Vagina (tissue), 2 donors: ENCODE results near the gene SMARCAD1. TPM values are rescaled to one million over a fixed set of nuclear protein-coding genes. Genes with fewer than 3 reads are reported as not detected.
"Not testable (repeated sequence)": the region's sequence is repeated elsewhere in the genome, so short reads cannot be mapped to it uniquely, and the experiment has no call there.

Source experiments
- DNase-seq, 2 donors: peaks; one replicate each; pipeline ENCODE4 v3.0.0-alpha.2; 2017; ENCODE audit errors: extremely low spot score in 2 of 2
- H3K27ac ChIP-seq: fragments of 200-600 bp; sonication (generic); one replicate; pipeline ENCODE4 v1.5.1; 2019
- H3K27me3 ChIP-seq: fragments of 200-600 bp; sonication (generic); one replicate; pipeline ENCODE4 v1.5.1; 2019
- H3K36me3 ChIP-seq, 2 donors: fragments of 200-600 bp; sonication (generic); one replicate each; pipeline ENCODE4 v1.5.1; 2017 to 2019
- H3K4me1 ChIP-seq: fragments of 200-600 bp; sonication (generic); one replicate; pipeline ENCODE4 v1.5.1; 2019
- H3K4me3 ChIP-seq, 2 donors: fragments of 200-600 bp; sonication (generic); 1 replicate in 1 of 2; 2 replicates in 1 of 2; pipeline ENCODE4 v1.5.1; 2016 to 2019
- H3K9me3 ChIP-seq: fragments of 200-600 bp; sonication (generic); one replicate; pipeline ENCODE4 v1.5.1; 2019
- CTCF ChIP-seq, 3 experiments: fragments of 450-650 bp in 2 of 3; fragments of 200-600 bp in 1 of 3; sonication (generic) in 1 of 3; IDR thresholded peaks; one replicate each; pipeline ENCODE4 v1.5.1; 2017 to 2019; ENCODE audit warnings: antibody characterized with exemption in 3 of 3, mild to moderate bottlenecking in 2 of 3, moderate library complexity in 2 of 3
- POLR2A ChIP-seq, 2 donors: fragments of 450-650 bp; IDR thresholded peaks; one replicate each; pipeline ENCODE4 v1.6.1; 2017; ENCODE audit warnings: antibody characterized with exemption in 2 of 2, mild to moderate bottlenecking in 2 of 2, moderate library complexity in 2 of 2
- POLR2AphosphoS5 ChIP-seq, 2 donors: sonication (generic); formaldehyde crosslinking; IDR thresholded peaks; one replicate each; pipeline ENCODE4 v1.9.0; 2017; ENCODE audit warnings: antibody characterized with exemption in 2 of 2, mild to moderate bottlenecking in 2 of 2, low read depth in 1 of 2; ENCODE audit not compliant: insufficient read depth in 1 of 2
- intact Hi-C: fragments of 100-400 bp; cut with DNase I; formaldehyde crosslinking; loops from one replicate; pipeline ENCODE4 v1.15.1; 2023
- total RNA-seq: library from RNA; depleted of rRNA; stranded (reverse); fragments of >200 nt; gene quantifications from one replicate; pipeline ENCODE4 v1.2.3, GENCODE V29; 2016

The SMARCAD1 gene
- total RNA-seq, 1 donor from 2014 or later = 21.6 TPM

GRCh38 chr4:94333866-94334265 lies 126.2 kb downstream of the SMARCAD1 start:
- DNase-seq = no peak
- TF ChIP-seq CTCF (IDR thresholded peaks at IDR 0.05) = no peak
- no peak for TF ChIP-seq POLR2A (IDR thresholded peaks at IDR 0.05)
- no peak for TF ChIP-seq POLR2AphosphoS5 (IDR thresholded peaks at IDR 0.05; ENCODE audit: insufficient read depth in 1 of 2, low read depth in 1 of 2)
- Histone ChIP-seq H3K4me1 (no peaks in the 10 kb centered on the region), H3K27ac (no peak overlapping the region), H3K27me3 (no peaks in the 10 kb centered on the region), H3K36me3 (no peaks in the 10 kb centered on the region), H3K4me3 (no peak overlapping the region), H3K9me3 (no peaks in the 10 kb centered on the region)
- intact Hi-C loops = no loop called here

- no peaks in the 10 kb centered on the region for H3K36me3 ChIP-seq
- TF ChIP-seq POLR2A (IDR thresholded peaks at IDR 0.05) (no peak), CTCF (IDR thresholded peaks at IDR 0.05) (no peak), POLR2AphosphoS5 (IDR thresholded peaks at IDR 0.05; ENCODE audit: insufficient read depth in 1 of 2, low read depth in 1 of 2) (no peak)
- no peak overlapping the region for H3K4me3 ChIP-seq
- no peaks in the 10 kb centered on the region for H3K4me1 ChIP-seq
- no peaks in the 10 kb centered on the region for H3K27me3 ChIP-seq
- H3K9me3 ChIP-seq = no peaks in the 10 kb centered on the region
- no peak for DNase-seq
- intact Hi-C loops = no loop called here
- H3K27ac ChIP-seq = no peak overlapping the region
Measured at GRCh38 chr4:94334476-94334875, 126.8 kb downstream of the SMARCAD1 start.

- TF ChIP-seq CTCF (IDR thresholded peaks at IDR 0.05) (no peak), POLR2A (IDR thresholded peaks at IDR 0.05) (no peak), POLR2AphosphoS5 (IDR thresholded peaks at IDR 0.05; ENCODE audit: insufficient read depth in 1 of 2, low read depth in 1 of 2) (no peak)
- no peak for DNase-seq
- intact Hi-C loops = no loop called here
- Histone ChIP-seq H3K36me3 (no peaks in the 10 kb centered on the region), H3K9me3 (no peaks in the 10 kb centered on the region), H3K4me1 (no peaks in the 10 kb centered on the region), H3K4me3 (no peak overlapping the region), H3K27ac (no peak overlapping the region), H3K27me3 (no peaks in the 10 kb centered on the region)
Measured at GRCh38 chr4:94334962-94335361, 127.3 kb downstream of the SMARCAD1 start.

GRCh38 chr4:94336303-94336702 lies 128.6 kb downstream of the SMARCAD1 start:
- Histone ChIP-seq H3K27me3 (no peaks in the 10 kb centered on the region), H3K4me3 (no peak overlapping the region), H3K27ac (no peak overlapping the region), H3K9me3 (no peaks in the 10 kb centered on the region), H3K36me3 (no peaks in the 10 kb centered on the region), H3K4me1 (no peaks in the 10 kb centered on the region)
- no peak for TF ChIP-seq CTCF (IDR thresholded peaks at IDR 0.05)
- no peak for TF ChIP-seq POLR2A (IDR thresholded peaks at IDR 0.05)
- TF ChIP-seq POLR2AphosphoS5 (IDR thresholded peaks at IDR 0.05; ENCODE audit: insufficient read depth in 1 of 2, low read depth in 1 of 2) = no peak
- DNase-seq = no peak
- intact Hi-C loops = no loop called here

- H3K4me3 ChIP-seq, H3K27ac ChIP-seq, H3K27me3 ChIP-seq, H3K4me1 ChIP-seq, DNase-seq, H3K9me3 ChIP-seq, intact Hi-C loops, H3K36me3 ChIP-seq: not testable (repeated sequence)
Measured at GRCh38 chr4:94336791-94337190, 129.1 kb downstream of the SMARCAD1 start.
